ENCODE measurements around the gene ZFAND2B. TPM values are rescaled to one million over a fixed set of nuclear protein-coding genes. Genes with fewer than 3 reads are reported as not detected.
A peak's percentile ranks its signal among the peaks of the same experiment; 100 is the strongest.

Gene ZFAND2B
- polyA plus RNA-seq, 6 donors from 2014 or later, result 50.7 to 77.7 (median 57.9) TPM

- peak overlapping the region; percentile 82 to 99 (median 95) for H3K4me3 Mint-ChIP-seq
- peak overlapping the region; percentile 86 to 99 (median 91) for H3K27ac Mint-ChIP-seq
- H3K36me3 Mint-ChIP-seq, result peaks cover 15 to 28% of the 10 kb centered on the region in 2 donors
- no peaks in the 10 kb centered on the region for H3K27me3 Mint-ChIP-seq
- H3K4me1 Mint-ChIP-seq, result peaks cover 44 to 60% (median 50%) of the 10 kb centered on the region in 3 donors
- no peaks in the 10 kb centered on the region for H3K9me3 Mint-ChIP-seq
- ATAC-seq (ENCODE audit: low read depth in 2 of 2) (no peak), DNase-seq (no peak)
These were observed 28.0 kb upstream of the ZFAND2B start for GRCh38 chr2:219178377-219179175.

- Mint-ChIP-seq H3K4me1 (peaks cover 33 to 49% (median 39%) of the 10 kb centered on the region in 3 donors), H3K27ac (peak overlapping the region in 3 of 6 donors; percentile 34 to 67 (median 53)), H3K27me3 (no peaks in the 10 kb centered on the region), H3K36me3 (peaks cover 10 to 15% of the 10 kb centered on the region in 2 donors), H3K4me3 (peak overlapping the region in 7 of 8 donors; percentile 41 to 99 (median 93)), H3K9me3 (no peaks in the 10 kb centered on the region)
- ATAC-seq (ENCODE audit: low read depth in 2 of 2) (no peak), DNase-seq (no peak)
These were observed 26.7 kb upstream of the ZFAND2B start for GRCh38 chr2:219179601-219180465.

- Mint-ChIP-seq H3K4me1 (peaks cover 31 to 38% (median 35%) of the 10 kb centered on the region in 3 donors), H3K9me3 (no peaks in the 10 kb centered on the region), H3K36me3 (peaks cover 10 to 15% of the 10 kb centered on the region in 2 donors), H3K4me3 (peak overlapping the region in 3 of 8 donors; percentile 17 to 99 (median 62)), H3K27me3 (no peaks in the 10 kb centered on the region), H3K27ac (peak overlapping the region in 3 of 6 donors; percentile 21 to 83 (median 49))
- DNase-seq (no peak), ATAC-seq (ENCODE audit: low read depth in 2 of 2) (no peak)
These were observed 25.6 kb upstream of the ZFAND2B start for GRCh38 chr2:219180961-219181360.

GRCh38 chr2:219181531-219181930, 25.1 kb upstream of the ZFAND2B start:
- Mint-ChIP-seq H3K4me3 (peak overlapping the region in 2 of 8 donors; percentile 5 to 73), H3K4me1 (peaks cover 32 to 36% (median 32%) of the 10 kb centered on the region in 3 donors), H3K9me3 (no peaks in the 10 kb centered on the region), H3K27me3 (no peaks in the 10 kb centered on the region), H3K27ac (peak overlapping the region in 1 of 6 donors; percentile 85), H3K36me3 (peaks cover 10 to 15% of the 10 kb centered on the region in 2 donors)
- ATAC-seq (ENCODE audit: low read depth in 2 of 2) (no peak), DNase-seq (no peak)

DNA sequence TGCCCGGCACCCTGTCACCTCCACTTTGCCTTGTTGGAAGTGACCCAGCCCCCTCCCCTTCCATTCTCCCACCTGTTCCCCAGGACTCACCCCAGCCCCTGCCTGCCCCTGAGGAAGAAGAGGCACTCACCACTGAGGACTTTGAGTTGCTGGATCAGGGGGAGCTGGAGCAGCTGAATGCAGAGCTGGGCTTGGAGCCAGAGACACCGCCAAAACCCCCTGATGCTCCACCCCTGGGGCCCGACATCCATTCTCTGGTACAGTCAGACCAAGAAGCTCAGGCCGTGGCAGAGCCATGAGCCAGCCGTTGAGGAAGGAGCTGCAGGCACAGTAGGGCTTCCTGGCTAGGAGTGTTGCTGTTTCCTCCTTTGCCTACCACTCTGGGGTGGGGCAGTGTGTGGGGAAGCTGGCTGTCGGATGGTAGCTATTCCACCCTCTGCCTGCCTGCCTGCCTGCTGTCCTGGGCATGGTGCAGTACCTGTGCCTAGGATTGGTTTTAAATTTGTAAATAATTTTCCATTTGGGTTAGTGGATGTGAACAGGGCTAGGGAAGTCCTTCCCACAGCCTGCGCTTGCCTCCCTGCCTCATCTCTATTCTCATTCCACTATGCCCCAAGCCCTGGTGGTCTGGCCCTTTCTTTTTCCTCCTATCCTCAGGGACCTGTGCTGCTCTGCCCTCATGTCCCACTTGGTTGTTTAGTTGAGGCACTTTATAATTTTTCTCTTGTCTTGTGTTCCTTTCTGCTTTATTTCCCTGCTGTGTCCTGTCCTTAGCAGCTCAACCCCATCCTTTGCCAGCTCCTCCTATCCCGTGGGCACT, 24.0 kb upstream of the ZFAND2B start:
- peak overlapping the region in 1 of 8 donors; percentile 12 for H3K4me3 Mint-ChIP-seq

DNA sequence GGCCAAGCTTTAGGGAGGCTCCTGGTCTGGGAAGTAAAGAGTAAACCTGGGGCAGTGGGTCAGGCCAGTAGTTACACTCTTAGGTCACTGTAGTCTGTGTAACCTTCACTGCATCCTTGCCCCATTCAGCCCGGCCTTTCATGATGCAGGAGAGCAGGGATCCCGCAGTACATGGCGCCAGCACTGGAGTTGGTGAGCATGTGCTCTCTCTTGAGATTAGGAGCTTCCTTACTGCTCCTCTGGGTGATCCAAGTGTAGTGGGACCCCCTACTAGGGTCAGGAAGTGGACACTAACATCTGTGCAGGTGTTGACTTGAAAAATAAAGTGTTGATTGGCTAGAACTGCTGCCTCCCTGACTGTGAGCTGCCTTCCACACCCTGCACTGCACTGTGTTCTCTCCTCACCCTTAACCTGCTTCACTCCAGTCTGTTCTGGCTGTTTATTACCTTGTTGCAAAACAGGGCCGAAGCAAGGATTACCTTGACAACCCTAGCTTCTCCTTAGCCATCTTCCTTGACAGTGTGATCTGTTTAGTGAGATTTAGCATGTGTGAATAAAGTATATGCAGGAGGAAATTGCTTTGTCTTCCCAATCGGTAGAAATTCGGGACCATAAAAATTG, 23.3 kb upstream of the ZFAND2B start:
- peaks cover 31 to 38% (median 32%) of the 10 kb centered on the region in 3 donors for H3K4me1 Mint-ChIP-seq
- H3K9me3 Mint-ChIP-seq, result no peaks in the 10 kb centered on the region
- H3K27me3 Mint-ChIP-seq, result no peaks in the 10 kb centered on the region
- peaks cover 10 to 15% of the 10 kb centered on the region in 2 donors for H3K36me3 Mint-ChIP-seq
- no peak for DNase-seq
- H3K4me3 Mint-ChIP-seq, result peak overlapping the region in 1 of 8 donors; percentile 12
- ATAC-seq (ENCODE audit: low read depth in 2 of 2), result no peak
- H3K27ac Mint-ChIP-seq, result peak overlapping the region in 3 of 6 donors; percentile 9 to 71 (median 32)

More for the DNA sequence above, 24.0 kb upstream of the ZFAND2B start:
- Mint-ChIP-seq H3K4me1 (peaks cover 33 to 40% (median 36%) of the 10 kb centered on the region in 3 donors), H3K36me3 (peaks cover 10 to 15% of the 10 kb centered on the region in 2 donors), H3K9me3 (no peaks in the 10 kb centered on the region), H3K27ac (peak overlapping the region in 2 of 6 donors; percentile 9 to 71), H3K27me3 (no peaks in the 10 kb centered on the region)
- no peak for DNase-seq
- no peak for ATAC-seq (ENCODE audit: low read depth in 2 of 2)

DNA sequence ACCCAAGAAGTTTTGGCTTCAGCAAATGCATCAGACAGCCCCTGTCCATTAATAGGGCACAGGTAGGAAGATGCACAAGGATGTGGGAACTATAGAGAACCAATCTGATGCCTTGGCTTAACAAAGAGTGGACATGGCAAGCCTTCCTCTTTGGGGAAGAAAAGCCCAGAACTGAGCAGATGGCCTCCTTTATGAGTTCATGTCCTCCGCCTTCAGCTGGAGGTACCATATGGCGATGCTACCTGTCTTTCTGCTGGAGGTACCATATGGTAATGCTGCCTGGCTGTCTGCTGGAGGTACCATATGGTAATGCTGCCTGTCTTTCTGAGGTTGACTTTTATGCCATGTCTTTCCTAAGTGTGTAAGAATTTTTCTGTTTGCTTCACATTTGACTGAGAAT, 22.5 kb upstream of the ZFAND2B start:
- DNase-seq, result no peak
- ATAC-seq (ENCODE audit: low read depth in 2 of 2), result no peak
- Mint-ChIP-seq H3K9me3 (no peaks in the 10 kb centered on the region), H3K27ac (peak overlapping the region in 4 of 6 donors; percentile 5 to 79 (median 42)), H3K27me3 (no peaks in the 10 kb centered on the region), H3K4me3 (peak overlapping the region in 1 of 8 donors; percentile 33), H3K4me1 (peaks cover 26 to 32% (median 26%) of the 10 kb centered on the region in 3 donors), H3K36me3 (peaks cover 10 to 15% of the 10 kb centered on the region in 2 donors)

GRCh38 chr2:219186754-219187456, 19.7 kb upstream of the ZFAND2B start:
- Mint-ChIP-seq H3K27me3 (no peaks in the 10 kb centered on the region), H3K4me3 (peak overlapping the region in 1 of 8 donors; percentile 53), H3K4me1 (peaks cover 11 to 21% (median 13%) of the 10 kb centered on the region in 3 donors), H3K36me3 (peaks cover 0 to 5% of the 10 kb centered on the region in 2 donors), H3K9me3 (no peaks in the 10 kb centered on the region), H3K27ac (peak overlapping the region; percentile 18 to 91 (median 56))
- peak; percentile 58 to 79 for ATAC-seq (ENCODE audit: low read depth in 2 of 2)
- DNase-seq, result no peak

DNA sequence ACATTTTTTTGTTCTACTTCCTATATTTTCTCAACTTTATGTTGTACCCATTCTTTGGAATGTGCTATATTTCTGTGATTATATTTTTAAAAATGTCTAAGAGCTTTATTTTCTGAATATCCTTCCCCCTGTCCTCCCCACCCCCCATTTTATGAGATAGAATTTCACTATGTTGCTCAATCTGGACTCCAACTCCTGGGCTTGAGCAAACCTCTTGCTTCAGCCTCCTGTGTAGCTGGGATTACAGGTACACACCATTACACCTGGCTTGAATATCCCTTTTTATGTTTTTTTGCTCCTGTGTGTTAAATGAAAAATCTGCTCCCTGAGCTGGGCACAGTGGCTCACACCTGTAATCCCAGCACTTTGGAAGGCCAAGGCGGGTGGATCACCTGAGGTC, 9.2 kb upstream of the ZFAND2B start:
- H3K36me3 Mint-ChIP-seq, result no peaks in the 10 kb centered on the region
- DNase-seq (no peak), ATAC-seq (ENCODE audit: low read depth in 2 of 2) (no peak)
- no peak overlapping the region for H3K27ac Mint-ChIP-seq
- peaks cover 0 to 3% (median 0%) of the 10 kb centered on the region in 3 donors for H3K4me1 Mint-ChIP-seq
- peaks cover 5 to 19% (median 17%) of the 10 kb centered on the region in 3 donors for H3K27me3 Mint-ChIP-seq
- H3K9me3 Mint-ChIP-seq, result no peaks in the 10 kb centered on the region
- no peak overlapping the region for H3K4me3 Mint-ChIP-seq

DNA sequence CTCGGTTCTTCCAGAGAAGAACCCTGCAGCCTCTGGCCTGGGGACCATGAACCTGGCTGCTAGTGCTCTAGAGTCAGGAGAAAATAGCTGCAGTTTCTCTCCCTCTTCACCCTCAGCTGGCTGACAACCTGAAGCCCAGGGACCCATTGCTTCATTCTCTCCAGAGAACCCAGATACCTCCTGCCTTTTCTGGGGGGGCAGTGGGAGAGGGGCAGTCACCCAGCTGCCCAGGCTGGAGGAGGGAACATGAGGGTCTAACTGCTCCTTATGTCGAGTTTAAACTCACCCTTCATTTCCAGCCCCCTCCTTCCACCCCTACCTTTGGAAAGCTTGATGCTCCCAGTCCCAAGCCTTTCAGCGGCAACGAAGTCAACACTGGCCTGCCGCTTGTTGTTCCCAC, 7.6 kb upstream of the ZFAND2B start:
- Mint-ChIP-seq H3K4me3 (no peak overlapping the region), H3K4me1 (peaks cover 0 to 3% (median 0%) of the 10 kb centered on the region in 3 donors), H3K27ac (no peak overlapping the region), H3K27me3 (peaks cover 5 to 19% (median 17%) of the 10 kb centered on the region in 3 donors), H3K9me3 (no peaks in the 10 kb centered on the region), H3K36me3 (no peaks in the 10 kb centered on the region)
- ATAC-seq (ENCODE audit: low read depth in 2 of 2) (no peak), DNase-seq (no peak)

DNA sequence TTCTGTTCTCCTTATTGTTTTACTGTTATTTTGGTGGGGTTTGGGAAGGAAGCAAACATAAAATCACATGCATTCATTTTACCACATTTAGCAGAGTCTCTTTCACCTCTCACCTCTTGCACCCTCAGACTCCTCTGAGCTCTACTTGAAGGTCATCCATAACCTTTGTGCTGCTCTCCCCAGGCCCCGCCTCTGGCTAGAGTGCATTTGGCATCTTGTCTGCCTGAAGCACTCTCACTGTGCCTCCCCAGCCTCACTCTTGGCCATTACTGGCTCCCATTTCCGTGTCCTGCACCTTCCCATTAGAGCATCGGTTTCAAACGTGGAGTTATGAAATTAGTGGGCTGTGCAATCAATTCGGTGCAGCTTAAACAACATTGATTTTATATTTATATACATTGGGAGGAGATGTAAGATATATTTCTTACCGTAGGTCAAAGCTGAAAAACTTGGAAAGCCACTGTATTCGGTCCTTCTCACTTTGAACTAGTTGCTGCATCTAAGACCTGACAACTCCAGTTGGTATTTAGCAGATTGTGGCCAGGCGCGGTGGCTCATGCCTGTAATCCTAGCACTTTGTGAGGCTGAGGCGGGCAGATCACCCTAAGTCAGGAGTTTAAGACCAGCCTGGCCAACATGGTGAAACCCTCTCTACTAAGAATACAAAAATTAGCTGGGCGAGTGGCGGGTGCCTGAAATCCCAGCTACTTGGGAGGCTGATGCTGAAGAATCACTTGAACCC, 6.9 kb upstream of the ZFAND2B start:
- H3K27me3 Mint-ChIP-seq, result peaks cover 5 to 19% (median 17%) of the 10 kb centered on the region in 3 donors
- DNase-seq (no peak), ATAC-seq (ENCODE audit: low read depth in 2 of 2) (no peak)
- H3K27ac Mint-ChIP-seq, result no peak overlapping the region
- no peak overlapping the region for H3K4me3 Mint-ChIP-seq
- H3K36me3 Mint-ChIP-seq, result no peaks in the 10 kb centered on the region
- no peaks in the 10 kb centered on the region for H3K9me3 Mint-ChIP-seq
- H3K4me1 Mint-ChIP-seq, result peaks cover 0 to 3% (median 0%) of the 10 kb centered on the region in 3 donors

Measured in naive B cell (primary cell).